PC-3 (cell line): ENCODE results near the gene ENDOV.

Source experiments
- CTCF ChIP-seq: fragments of 300-600 bp; sonication (generic); conservative IDR thresholded peaks from 2 replicates; pipeline ENCODE4 v1.5.1; 2017; ENCODE audit warnings: antibody characterized with exemption, low read depth, mild to moderate bottlenecking, low read length
- EZH2 ChIP-seq: fragments of 300-600 bp; sonication (generic); IDR thresholded peaks from one replicate; pipeline ENCODE4 v1.6.1; 2017; ENCODE audit warnings: antibody characterized with exemption, mild to moderate bottlenecking, low read length; ENCODE audit not compliant: unreplicated experiment
- EZH2phosphoT487 ChIP-seq: fragments of 300-600 bp; sonication (generic); IDR thresholded peaks from 2 replicates; pipeline ENCODE4 v1.6.1; 2018; ENCODE audit warnings: mild to moderate bottlenecking, antibody characterized with exemption, low read length, borderline replicate concordance

GRCh38 chr17:80449930-80450576, 35.1 kb downstream of the ENDOV start:
- TF ChIP-seq CTCF: no peak
- no peak for TF ChIP-seq EZH2phosphoT487
- TF ChIP-seq EZH2: no peak
